GM18519 (cell line): ENCODE data around the gene LLGL1.

Experiments
- ATAC-seq: cut with Tn5 transposase; IDR thresholded peaks from one replicate; pipeline ENCODE4 v1.9.1; 2021; ENCODE audit warnings: mild to moderate bottlenecking, moderate library complexity; ENCODE audit not compliant: unreplicated experiment, low FRiP score

The LLGL1 gene

DNA sequence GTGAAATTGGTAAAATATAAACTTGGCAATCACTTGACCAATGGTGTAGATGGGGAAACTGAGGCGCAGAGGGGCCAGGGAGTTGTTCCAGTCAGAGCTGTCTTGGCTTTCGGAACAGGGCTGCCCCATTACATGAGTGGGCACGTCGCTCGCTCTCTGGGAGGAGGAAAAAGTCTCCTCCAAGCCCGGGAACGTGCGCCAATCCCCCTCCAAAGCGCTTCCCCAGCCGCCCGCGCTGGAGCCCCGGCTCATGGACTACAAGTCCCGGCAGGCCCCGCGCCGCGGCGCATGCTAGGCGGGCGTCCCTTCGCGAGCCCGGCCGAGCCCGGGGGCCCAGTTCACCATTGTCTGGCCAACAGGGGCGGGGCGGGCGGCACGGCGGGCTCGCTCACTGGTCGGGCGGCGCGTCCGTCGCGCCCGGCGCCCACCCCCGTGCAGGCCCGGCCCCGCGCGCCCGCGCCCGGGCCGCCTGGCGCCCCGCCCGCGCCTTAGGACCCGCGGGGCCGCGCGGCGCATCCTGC lies at the start of gene LLGL1:
LLGL1 (plus strand) TSS at position 515 of the 521 bp plus-strand sequence. CDS start 48 bp downstream, outside the sequence.
- ATAC-seq = peak; percentile 67

DNA sequence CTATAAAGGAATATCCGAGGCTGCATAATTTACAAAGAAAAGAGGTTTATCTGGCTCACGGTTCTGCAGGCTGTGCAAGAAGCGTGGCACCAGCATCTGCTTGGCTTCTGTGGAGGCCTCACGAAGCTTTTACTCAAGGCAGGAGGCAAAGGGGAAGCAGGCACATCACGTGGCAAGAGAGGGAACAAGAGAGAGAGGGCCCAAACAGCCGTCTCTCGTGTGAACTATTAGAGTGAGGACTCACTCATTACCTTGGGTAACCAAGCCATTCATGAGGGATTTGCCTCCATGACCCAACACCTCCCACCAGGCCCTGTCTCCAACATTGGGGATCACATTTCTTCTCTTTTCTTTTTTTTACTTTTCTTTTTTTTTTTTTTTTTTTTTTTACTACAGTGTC lies 49.3 kb upstream of the LLGL1 start:
- no peak for ATAC-seq

DNA sequence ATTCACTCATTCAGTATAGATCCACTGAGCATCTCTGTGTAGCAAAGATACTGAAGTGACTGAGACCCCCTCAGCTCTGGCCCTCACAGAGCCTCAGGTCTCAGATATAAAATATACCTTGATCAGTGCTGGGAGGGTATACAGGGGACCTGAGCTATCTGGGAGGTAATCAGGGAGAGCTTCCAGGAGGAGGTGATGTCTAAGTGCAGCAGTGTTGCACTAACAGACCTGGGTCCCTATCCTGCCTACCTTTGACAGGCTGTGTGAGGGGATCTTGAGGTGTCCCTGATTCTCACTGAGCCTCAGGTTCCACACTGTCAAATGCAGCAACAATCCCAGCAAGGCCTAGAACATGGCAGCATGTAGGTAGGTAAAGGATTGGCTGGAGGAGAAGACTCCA lies 48.3 kb upstream of the LLGL1 start:
- no peak for ATAC-seq

DNA sequence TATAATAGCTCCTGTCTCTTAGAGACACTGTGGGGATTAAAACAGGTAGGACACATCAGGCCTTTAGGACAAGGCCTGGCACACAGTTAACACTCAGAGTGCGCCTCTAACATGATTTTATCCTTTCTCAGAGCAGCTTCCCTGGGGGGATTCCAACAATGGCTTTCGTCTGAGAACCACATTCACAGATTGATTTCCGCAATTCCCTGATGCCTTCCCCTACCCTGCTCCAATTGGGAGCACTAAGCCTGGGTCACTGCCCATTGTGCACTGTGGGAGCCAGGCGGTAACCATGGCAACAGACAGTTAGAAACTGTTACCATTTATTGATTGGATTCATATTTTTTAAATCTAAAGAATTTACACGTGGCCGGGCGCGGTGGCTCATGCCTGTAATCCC lies 47.7 kb upstream of the LLGL1 start:
- no peak for ATAC-seq

DNA sequence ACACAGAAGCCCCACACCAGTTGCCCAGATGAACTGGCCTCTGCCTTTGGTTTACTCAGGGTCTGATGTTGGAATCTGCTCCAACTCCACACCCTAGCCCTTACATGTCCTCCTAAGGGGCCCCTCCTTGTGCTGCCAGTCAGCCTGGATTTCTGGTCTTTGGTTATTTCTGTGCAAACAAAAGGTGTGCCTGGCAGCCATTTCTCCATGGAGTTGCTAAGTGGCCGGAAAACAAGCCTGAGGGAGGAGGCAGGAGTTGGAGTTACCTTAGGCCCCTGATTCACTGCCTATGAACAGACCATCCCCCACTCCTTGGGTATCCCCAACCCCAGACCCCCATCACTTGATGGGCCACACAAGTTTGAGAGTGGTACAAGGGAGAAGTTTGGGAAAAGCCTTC lies 46.2 kb upstream of the LLGL1 start:
- ATAC-seq = no peak

DNA sequence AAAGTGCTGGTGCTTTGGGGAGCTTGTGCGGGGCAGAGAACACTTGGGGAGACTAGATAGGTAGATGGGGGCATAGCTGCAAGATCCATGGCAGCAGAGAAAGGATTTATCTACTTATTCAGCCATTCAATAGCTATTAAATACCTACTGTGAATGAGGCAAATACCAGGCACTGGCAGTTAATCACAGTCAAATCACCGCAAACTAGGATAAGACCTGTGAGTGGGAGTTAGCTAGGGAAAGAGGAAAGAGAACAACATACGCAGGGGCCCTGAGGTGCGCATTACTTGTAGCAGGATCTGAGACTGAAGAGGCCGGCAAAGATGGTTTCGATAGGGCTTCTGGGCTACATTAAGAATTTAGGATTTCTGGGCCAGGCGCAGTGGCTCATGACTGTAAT lies 45.6 kb upstream of the LLGL1 start:
- no peak for ATAC-seq

DNA sequence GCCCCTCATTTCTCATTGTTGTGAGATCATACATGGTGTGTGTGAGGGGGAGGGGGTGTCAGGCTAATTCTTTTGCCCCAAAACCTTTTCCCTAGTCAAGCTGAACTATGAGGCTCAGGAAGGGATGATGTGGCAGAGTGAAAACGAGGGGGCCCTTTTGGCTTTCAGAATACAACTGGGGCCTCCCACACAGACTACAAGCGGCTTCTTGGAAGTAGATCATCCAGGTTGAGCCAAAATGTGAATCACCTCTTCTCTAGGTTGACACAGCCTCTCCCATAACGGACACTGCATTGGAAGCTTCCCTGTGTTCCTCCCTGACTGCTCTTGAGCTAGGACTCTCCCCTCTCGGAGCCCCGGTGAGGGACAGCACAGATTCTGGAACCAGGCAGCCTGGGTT lies 44.1 kb upstream of the LLGL1 start:
- ATAC-seq = no peak

DNA sequence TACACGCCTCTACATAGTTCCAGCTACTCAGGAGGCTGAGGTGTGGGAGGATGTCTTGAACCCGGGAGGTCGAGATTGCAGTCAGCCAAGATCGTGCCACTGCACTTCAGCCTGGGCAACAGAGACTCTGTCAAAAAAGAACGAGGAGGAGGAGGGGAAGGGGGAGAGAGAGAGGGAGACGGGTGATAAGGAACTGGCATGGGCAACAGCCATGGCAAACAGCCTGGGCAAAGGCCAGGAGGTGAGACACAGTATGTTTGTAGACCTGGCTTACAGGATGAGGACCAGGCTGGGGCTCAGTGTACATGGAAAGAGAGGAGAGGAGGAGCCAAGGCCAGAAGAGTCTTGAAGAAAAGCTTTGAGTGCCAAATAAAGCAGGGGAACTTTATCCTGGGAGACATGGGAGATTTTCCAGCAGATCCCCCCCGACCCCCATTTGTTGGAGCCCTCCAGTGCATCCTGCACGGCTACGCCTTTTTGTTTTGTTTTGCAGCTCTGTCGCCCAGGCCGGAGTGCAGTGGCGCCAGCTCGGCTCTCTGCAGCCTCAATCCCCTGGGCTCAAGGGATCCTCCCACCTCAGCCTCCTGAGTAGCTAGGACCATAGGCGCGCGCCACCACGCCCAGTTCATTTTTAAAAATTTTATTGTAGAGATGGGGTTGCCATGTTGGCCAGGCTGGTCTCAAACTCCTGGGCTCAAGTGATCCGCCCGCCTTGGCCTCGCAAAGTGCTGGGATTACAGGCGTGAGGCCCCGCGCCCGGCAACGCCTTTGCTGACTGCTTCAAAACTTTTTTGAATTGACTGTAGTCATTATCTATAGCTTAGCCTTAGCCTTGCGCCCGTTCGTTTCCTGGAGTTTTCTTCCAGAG lies 43.1 kb upstream of the LLGL1 start:
- ATAC-seq = no peak

DNA sequence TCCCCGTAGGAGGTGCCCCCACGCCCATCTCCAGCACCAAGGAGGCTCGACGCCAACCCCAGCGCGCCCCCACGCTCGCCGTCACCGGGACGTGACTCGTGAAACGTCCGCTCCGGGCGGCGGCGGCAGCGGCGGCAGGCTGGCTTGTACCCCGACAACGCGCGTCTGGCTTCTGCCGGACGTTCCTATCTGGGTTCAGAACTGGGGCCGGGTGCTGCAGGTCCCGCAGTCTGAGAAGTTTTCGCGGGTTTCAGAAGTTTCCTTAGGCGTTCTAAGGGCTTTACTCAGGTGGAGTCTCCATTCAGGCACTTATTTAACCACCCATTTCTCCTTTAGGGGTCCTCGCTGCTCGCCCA lies 42.5 kb upstream of the LLGL1 start:
- peak; percentile 18 for ATAC-seq

DNA sequence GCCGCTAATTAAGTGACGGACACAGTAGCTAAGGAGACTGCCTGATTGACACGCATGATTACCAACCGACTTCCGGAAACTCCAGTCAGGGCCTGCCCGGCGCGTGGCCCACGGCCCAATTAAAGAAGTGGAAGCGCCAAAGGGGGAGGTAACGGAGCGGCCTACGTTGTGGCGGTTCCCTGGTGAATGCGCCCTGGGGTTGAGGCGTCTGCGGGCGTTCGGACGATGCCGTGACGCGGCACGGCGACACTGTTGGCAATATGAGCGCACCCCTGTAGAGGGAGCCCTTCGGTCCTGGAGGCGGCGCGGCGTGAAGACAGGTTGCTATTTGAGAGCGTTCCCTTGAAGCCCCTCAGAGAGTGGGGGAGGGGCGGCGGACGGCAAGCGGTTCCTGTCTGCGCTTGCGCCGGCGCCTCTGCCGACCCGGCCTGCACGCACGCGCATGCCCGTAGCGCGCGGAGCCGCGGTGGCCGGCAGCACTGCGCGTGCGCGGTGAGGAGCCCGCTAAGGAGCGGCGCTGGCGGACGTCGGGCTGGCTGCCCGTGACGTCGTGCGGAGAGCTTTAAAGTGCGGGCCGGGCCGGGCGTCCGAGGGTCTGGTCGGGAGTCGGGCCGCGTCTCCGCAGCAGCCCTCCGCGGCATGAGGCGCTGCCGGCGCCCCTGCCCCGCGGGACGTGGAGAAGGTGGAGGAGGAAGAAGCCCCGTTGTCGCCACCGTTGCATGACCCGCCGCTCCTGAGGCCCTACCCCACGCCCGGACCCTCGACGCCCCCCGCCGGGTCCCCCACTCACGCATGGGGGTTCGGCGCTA lies 41.9 kb upstream of the LLGL1 start, which contains the start of gene ALKBH5:
ALKBH5 (plus strand) TSS at position 495 of the 809 bp plus-strand sequence. CDS start 416 bp downstream, outside the sequence.
- peak; percentile 58 for ATAC-seq

DNA sequence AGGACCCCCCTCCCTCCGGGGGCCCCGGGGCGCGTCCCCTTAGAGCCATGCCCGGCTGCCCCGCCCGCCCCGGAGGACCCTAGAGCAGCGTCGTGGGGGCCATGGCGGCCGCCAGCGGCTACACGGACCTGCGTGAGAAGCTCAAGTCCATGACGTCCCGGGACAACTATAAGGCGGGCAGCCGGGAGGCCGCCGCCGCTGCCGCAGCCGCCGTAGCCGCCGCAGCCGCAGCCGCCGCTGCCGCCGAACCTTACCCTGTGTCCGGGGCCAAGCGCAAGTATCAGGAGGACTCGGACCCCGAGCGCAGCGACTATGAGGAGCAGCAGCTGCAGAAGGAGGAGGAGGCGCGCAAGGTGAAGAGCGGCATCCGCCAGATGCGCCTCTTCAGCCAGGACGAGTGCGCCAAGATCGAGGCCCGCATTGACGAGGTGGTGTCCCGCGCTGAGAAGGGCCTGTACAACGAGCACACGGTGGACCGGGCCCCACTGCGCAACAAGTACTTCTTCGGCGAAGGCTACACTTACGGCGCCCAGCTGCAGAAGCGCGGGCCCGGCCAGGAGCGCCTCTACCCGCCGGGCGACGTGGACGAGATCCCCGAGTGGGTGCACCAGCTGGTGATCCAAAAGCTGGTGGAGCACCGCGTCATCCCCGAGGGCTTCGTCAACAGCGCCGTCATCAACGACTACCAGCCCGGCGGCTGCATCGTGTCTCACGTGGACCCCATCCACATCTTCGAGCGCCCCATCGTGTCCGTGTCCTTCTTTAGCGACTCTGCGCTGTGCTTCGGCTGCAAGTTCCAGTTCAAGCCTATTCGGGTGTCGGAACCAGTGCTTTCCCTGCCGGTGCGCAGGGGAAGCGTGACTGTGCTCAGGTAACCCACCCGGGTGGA lies 41.0 kb upstream of the LLGL1 start:
- ATAC-seq = no peak

DNA sequence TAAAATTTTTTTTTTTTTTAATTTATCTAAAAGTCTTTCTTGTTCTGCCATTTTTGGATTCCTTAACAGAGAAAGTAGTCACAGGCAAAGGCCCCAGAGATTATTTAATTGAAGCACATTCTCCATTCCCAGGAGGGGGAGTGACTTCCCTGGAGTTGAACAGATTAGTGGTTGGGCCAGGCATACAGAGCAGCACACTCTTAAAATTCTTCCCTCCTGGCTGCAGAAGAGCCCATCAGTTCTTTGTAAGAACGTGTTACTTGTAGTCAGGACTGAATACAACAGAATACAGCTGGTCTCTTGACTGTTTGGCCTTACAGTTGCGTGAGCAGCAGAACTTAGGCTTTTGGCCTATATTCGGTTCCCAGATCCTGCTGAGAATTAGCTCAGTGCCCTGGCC lies 40.0 kb upstream of the LLGL1 start:
- no peak for ATAC-seq

DNA sequence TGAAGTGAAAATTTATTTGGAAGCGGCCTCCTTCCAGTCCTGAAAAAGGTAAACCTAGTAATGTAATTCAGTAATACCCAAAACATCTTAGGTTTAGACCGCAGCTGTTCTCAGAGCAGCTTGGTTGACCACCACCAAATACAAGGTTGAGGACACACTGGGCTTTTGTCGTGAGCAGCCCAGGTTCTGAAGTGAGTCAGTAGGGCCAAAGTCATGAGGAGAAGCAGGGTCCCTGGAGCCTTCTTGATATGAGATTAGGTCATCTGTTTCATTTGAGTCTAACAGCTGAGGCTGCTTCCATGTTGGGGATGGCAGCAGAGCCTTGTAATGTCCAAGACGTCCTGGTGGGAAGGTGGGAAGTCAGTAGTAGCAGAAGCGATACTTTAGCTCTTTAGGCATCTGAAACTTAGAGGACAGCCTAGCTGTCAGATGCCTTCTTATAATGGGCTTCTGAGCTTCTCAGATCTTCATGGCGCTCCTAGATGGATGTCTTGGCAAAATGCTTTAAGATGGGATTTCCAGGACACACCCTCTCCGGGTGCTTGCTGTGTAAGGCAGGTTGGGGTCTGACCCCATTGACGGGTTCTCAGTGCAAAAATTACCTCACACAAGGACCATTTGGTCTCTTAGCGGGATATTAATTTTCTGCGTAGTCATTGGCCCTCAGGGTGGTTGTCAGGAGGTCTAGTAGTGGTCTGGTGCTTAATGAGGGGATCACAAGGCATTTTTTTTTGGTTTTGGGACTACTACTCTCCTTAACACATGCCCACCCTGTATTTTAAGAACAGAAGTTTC lies 39.4 kb upstream of the LLGL1 start:
- no peak for ATAC-seq

DNA sequence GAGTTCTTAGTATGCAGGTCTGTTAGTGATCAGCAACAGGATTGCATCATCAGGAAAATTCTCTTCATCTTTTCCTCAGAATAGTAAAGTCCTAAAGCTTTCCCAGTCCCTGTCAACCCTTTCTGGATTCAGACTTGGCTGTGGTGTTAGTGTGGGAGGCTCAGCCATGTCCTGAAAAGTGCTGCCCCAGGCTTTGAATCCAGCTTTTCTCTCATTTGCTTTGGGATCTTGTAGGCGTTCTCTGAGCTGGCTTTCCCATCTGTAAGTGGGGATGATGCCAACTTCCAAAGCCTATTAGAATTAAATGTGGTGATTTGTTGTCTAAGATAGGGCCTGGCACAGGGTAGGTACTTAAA lies 38.8 kb upstream of the LLGL1 start:
- ATAC-seq = no peak

DNA sequence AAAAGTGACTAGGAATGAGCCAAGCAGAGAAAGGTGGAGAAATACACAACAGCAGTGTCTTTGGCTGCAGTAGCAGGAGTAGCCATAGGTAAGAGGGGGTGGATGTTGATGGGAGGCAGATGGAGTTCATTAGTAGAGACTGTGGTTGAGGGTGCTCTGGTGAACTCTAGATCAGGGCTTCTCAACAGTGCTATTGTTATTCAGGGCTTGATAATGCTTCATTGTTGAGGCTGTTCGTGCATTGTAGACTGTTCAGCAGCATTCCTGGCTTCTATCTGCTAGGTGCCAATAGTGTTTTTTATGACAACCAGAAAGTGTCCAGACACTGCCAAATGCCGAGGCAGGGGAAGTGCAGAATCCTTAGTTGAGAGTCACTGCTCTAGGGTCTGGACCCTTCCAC lies 38.2 kb upstream of the LLGL1 start:
- ATAC-seq = no peak

DNA sequence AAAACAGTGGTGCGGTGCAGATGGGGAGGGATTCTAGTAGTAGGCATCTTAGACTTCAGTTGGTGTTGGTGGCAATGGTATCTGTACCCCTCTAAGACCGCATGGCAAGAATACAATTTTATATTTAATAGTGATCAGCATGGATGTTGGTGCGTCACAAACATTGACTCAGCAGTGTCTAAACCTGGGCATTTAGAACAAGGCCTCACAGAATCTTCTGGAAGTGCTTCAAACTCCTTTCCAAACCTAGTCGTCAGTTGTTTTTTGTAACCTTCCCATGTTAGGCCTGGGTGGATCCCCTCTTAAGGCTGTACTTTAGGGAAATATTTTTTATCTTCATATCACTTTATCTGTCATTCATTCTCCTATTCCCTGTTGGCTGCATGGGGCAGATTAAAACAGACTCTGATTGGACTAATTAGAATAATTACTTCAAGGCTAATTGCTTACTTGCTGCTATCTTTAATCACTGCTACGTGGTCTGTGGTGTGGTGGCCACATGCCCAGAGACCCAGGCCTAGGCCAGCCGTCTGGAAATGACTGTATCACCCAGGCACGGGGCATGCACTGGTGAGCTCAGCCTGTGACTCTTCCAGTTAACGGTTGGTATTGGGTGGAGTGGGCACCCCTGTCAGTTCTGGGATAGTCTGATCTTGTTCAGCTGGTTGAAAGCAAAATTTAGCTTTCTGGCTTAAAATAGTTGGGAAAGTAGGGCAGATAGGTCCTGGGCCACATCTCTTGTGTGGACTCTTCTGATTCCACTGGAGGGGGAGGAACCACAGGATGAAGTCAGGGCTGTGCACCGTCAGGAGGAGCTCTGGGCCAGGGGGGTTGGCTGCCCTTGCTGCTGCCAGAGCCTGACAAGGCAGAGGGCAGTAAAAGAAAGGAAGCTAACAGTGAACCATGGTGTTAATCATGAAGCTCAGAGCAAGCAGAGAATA lies 37.3 kb upstream of the LLGL1 start:
- ATAC-seq = no peak

DNA sequence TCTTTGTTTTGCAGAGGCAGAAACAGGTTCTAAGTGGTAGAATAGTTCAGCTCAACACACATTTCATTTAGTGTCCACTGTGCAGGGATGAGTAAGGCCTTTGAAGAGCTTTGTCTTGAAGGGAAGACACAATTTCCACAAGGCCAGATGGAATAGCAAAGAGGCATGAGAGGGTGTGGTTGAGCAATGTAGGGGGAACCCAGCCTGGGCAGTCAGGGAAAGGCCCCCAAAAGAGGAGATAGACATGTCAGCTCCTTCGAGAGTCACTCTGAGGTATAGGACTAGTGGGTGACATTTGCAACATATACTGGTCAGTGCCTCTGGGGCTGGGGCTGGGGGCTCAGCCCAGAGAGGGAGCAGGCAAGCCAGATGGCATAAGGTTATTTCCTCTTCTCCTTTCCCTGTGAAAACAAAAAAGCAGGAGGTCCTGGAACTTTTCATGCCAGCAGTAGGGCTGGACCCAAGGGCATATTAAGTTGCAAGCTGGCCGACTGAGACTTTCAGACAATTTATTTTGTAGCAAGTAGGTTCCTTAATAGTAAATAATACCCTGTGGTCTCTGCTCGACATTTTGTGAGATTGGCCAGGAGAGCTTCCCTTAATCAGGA lies 34.7 kb upstream of the LLGL1 start:
- ATAC-seq = no peak

DNA sequence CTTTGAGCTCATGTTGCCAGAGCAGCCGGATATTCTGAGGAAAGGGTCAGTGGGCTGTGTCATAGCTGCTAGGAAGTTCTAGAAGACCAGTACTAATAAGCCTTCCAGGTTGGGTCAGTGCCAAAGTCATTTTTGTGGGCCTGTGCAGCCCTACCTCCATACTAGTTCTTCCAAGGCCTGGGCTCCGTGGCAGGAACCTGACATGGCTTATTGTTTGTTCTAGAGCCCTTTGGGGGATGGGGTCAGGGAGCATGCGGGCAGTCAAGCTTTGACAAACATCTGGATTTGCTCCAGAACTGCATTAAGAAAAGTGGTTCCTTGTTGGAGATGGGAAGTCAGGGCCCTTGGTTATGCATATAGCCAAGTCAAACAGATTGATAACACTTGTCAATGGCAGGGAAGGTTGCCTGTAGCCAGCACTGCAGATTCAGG lies 34.2 kb upstream of the LLGL1 start:
- no peak for ATAC-seq
